A549 (cell line): ENCODE measurements around the gene LRRC72. TPM values are rescaled to one million over a fixed set of nuclear protein-coding genes. Genes with fewer than 3 reads are reported as not detected.
A peak's percentile ranks its signal among the peaks of the same experiment; 100 is the strongest.

Source experiments
- ATAC-seq, 2 experiments: fragments of 200-7000 bp in 1 of 2; fragments of >200 bp in 1 of 2; cut with Nextera tagmentation in 1 of 2; cut with Tn5 transposase in 1 of 2; 3 replicates each; pipeline versions ENCODE4 v1.8.0 to v1.9.1; 2018 to 2020; ENCODE audit warnings: mild to moderate bottlenecking in 1 of 2, moderate library complexity in 1 of 2
- CTCF ChIA-PET: fragments of 300-600 bp; sonication (Branson Sonifier 250); formaldehyde crosslinking; extraction: SDS; loops from one replicate; lab custom pipeline; 2021; ENCODE audit warnings: antibody characterized with exemption, inconsistent platforms; lab: Yijun Ruan, JAX
- POLR2A ChIA-PET: fragments of 350-600 bp; formaldehyde crosslinking; extraction: SDS; loops from one replicate; lab custom pipeline; 2021; ENCODE audit warnings: antibody characterized with exemption, inconsistent platforms; lab: Yijun Ruan, JAX
- DNase-seq, 2 experiments: peaks; one replicate each; pipeline versions ENCODE4 v3.0.0 to v3.0.0-alpha.2; 2011 to 2016; ENCODE audit warnings: low read depth in 1 of 2, low spot score in 1 of 2
- FAIRE-seq: peaks from 2 replicates; lab custom pipeline; 2011; peaks lifted over from hg19 to GRCh38; lab: Jason Lieb, UNC
- H3K27ac ChIP-seq, 2 experiments: fragments of >200 bp; sonication (Bioruptor Twin); formaldehyde crosslinking; 3 replicates each; pipeline ENCODE4 v1.5.1; 2016 to 2017
- H3K4me1 ChIP-seq: fragments of >200 bp; sonication (Bioruptor Twin); formaldehyde crosslinking; 3 replicates; pipeline ENCODE4 v1.6.1; 2016
- H3K4me2 ChIP-seq: fragments of >200 bp; sonication (Bioruptor Twin); formaldehyde crosslinking; 3 replicates; pipeline ENCODE4 v1.6.1; 2016
- H3K4me3 ChIP-seq: fragments of >200 bp; sonication (Bioruptor Twin); formaldehyde crosslinking; 3 replicates; pipeline ENCODE4 v1.5.1; 2016
- H3K9me3 ChIP-seq: fragments of >200 bp; sonication (Bioruptor Twin); formaldehyde crosslinking; 3 replicates; pipeline ENCODE4 v1.6.1; 2016
- BCL3 ChIP-seq: fragments of >200 bp; sonication (Bioruptor Twin); formaldehyde crosslinking; IDR thresholded peaks from 3 replicates; pipeline ENCODE4 v1.6.1; 2016
- E2F6 ChIP-seq: IDR thresholded peaks from 2 replicates; pipeline ENCODE4 v1.6.1; 2012; ENCODE audit warnings: low read depth, borderline replicate concordance
- EHMT2 ChIP-seq: fragments of 200-600 bp; sonication (generic); IDR thresholded peaks from 2 replicates; pipeline ENCODE4 v1.6.1; 2016; ENCODE audit warnings: antibody characterized with exemption, low read depth, mild to moderate bottlenecking, moderate library complexity
- ELK1 ChIP-seq: fragments of 150-350 bp; IDR thresholded peaks from 2 replicates; pipeline ENCODE4 v1.6.1; 2014; ENCODE audit warnings: low read depth, mild to moderate bottlenecking, low read length
- ESRRA ChIP-seq: fragments of 150-350 bp; IDR thresholded peaks from 2 replicates; pipeline ENCODE4 v1.6.1; 2014; ENCODE audit warnings: mild to moderate bottlenecking, low read length, borderline replicate concordance
- FOXS1 ChIP-seq: fragments of 250-450 bp; sonication (Bioruptor Pico); IDR thresholded peaks from 2 replicates; pipeline ENCODE4 v1.5.0; 2020; ENCODE audit warnings: mild to moderate bottlenecking, moderate library complexity
- GATA3 ChIP-seq: IDR thresholded peaks from 2 replicates; pipeline ENCODE4 v1.6.1; 2012; ENCODE audit warnings: borderline replicate concordance
- HDAC2 ChIP-seq: fragments of 200-600 bp; sonication (generic); IDR thresholded peaks from 2 replicates; pipeline ENCODE4 v1.6.1; 2016
- HOXB5 ChIP-seq: fragments of 250-450 bp; sonication (Bioruptor Pico); IDR thresholded peaks from 2 replicates; pipeline ENCODE4 v1.5.0; 2020; ENCODE audit warnings: mild to moderate bottlenecking, moderate library complexity
- JUNB ChIP-seq: fragments of >200 bp; sonication (Bioruptor Twin); formaldehyde crosslinking; IDR thresholded peaks from 2 replicates; pipeline ENCODE4 v1.6.1; 2016
- KDM1A ChIP-seq: fragments of 200-600 bp; sonication (generic); IDR thresholded peaks from 2 replicates; pipeline ENCODE4 v1.6.1; 2016; ENCODE audit warnings: low read depth, mild to moderate bottlenecking
- KDM5A ChIP-seq: fragments of 200-600 bp; sonication (generic); IDR thresholded peaks from 2 replicates; pipeline ENCODE4 v1.6.1; 2016; ENCODE audit warnings: antibody characterized with exemption, mild to moderate bottlenecking
- MAFK ChIP-seq: fragments of 450-650 bp; IDR thresholded peaks from 2 replicates; pipeline ENCODE4 v1.6.1; 2014; ENCODE audit not compliant: partially characterized antibody
- MYC ChIP-seq: IDR thresholded peaks from 2 replicates; pipeline ENCODE4 v1.6.1; 2012; ENCODE audit warnings: mild to moderate bottlenecking, inconsistent platforms, low read length, improper control_type of control experiment, borderline replicate concordance
- PBX3 ChIP-seq: IDR thresholded peaks from 2 replicates; pipeline ENCODE4 v1.6.1; 2012
- POLR2A ChIP-seq: IDR thresholded peaks from 2 replicates; pipeline ENCODE4 v1.6.1; 2012; ENCODE audit warnings: mild to moderate bottlenecking, low read length
- RFX5 ChIP-seq: fragments of 450-650 bp; IDR thresholded peaks from 2 replicates; pipeline ENCODE4 v1.7.1; 2014; ENCODE audit warnings: antibody characterized with exemption, mild to moderate bottlenecking, moderate library complexity
- SREBF2 ChIP-seq: fragments of 450-650 bp; IDR thresholded peaks from 2 replicates; pipeline ENCODE4 v1.6.1; 2014; ENCODE audit warnings: mild to moderate bottlenecking, moderate library complexity
- TFCP2L1 ChIP-seq: fragments of 250-450 bp; sonication (Bioruptor Pico); IDR thresholded peaks from 2 replicates; pipeline ENCODE4 v1.5.0; 2021; ENCODE audit warnings: mild to moderate bottlenecking
- ZNF302 ChIP-seq: fragments of 250-450 bp; sonication (Bioruptor Pico); IDR thresholded peaks from 2 replicates; pipeline ENCODE4 v1.9.0; 2021; ENCODE audit warnings: inconsistent platforms, mild to moderate bottlenecking, moderate library complexity
- WGBS: methylation state at CpG from one replicate; pipeline ENCODE4 v1.1.6; 2017; ENCODE audit errors: missing lambda C conversion rate; 5-methylcytosine and 5-hydroxymethylcytosine counted together
- polyA plus RNA-seq, 4 experiments: library from polyadenylated mRNA; depleted of rRNA in 3 of 4; stranded (reverse); fragments of >200 nt; fragmentation: RNase III in 1 of 4; extraction: RNeasy Plus Mini Kit Qiagen cat#74134 plus additional on column Dnase treatment in 1 of 4; gene quantifications; 2 replicates in 3 of 4; 3 replicates in 1 of 4; pipeline ENCODE4 v1.2.3, GENCODE V29; 2011 to 2017

The LRRC72 gene
- polyA plus RNA-seq, 2 of the 4 experiments (the other 2 are of a cell fraction), result not detected

- TF ChIP-seq TFCP2L1 (CRISPR knock-in tag) (no peak), ELK1 (no peak), JUNB (no peak), PBX3 (no peak), HDAC2 (no peak)
- no peak for DNase-seq
- Histone ChIP-seq H3K4me2 (peak overlapping the region; percentile 35; the same call in 2 of the 3 replicates), H3K4me3 (no peak overlapping the region), H3K4me1 (peaks cover 16% of the 10 kb centered on the region; the same call in 2 of the 3 replicates), H3K27ac (no peak overlapping the region), H3K9me3 (no peaks in the 10 kb centered on the region)
- ChIA-PET POLR2A (no interaction called here), CTCF (no interaction called here)
- peak; percentile 74 for FAIRE-seq
- WGBS, result 32% methylated on average over 3 of the region's 3 CpGs
- no peak for ATAC-seq
These were observed 34.0 kb upstream of the LRRC72 start for GRCh38 chr7:16492513-16493062.

- ChIA-PET CTCF (interaction anchor here (0.7 kb wide), 1 partner anchor 42 kb away, joined by 3 read pairs; no protein-coding TSS in a partner anchor), POLR2A (no interaction called here)
- H3K9me3 ChIP-seq, result no peaks in the 10 kb centered on the region
- no peak overlapping the region for H3K27ac ChIP-seq
- peaks cover 16% of the 10 kb centered on the region; the same call in 2 of the 3 replicates for H3K4me1 ChIP-seq
- TF ChIP-seq RFX5 (no peak), BCL3 (no peak), PBX3 (no peak), GATA3 (no peak), SREBF2 (no peak)
- FAIRE-seq (no peak), ATAC-seq (no peak), DNase-seq (no peak)
- H3K4me2 ChIP-seq, result no peak overlapping the region; the same call in 2 of the 3 replicates
- no peak overlapping the region for H3K4me3 ChIP-seq
- 71% methylated on average over 2 of the region's 2 CpGs for WGBS
These were observed 33.4 kb upstream of the LRRC72 start for GRCh38 chr7:16493266-16493665.

GRCh38 chr7:16494551-16494950 lies 32.1 kb upstream of the LRRC72 start:
- DNase-seq (no peak), FAIRE-seq (no peak), ATAC-seq (no peak)
- WGBS, result 77% methylated on average over 2 of the region's 2 CpGs
- H3K4me2 ChIP-seq, result no peak overlapping the region; the same call in 2 of the 3 replicates
- no peaks in the 10 kb centered on the region for H3K9me3 ChIP-seq
- no peak overlapping the region for H3K4me3 ChIP-seq
- no peak overlapping the region for H3K27ac ChIP-seq
- CTCF ChIA-PET, result no interaction called here
- TF ChIP-seq MAFK (no peak), KDM1A (no peak), E2F6 (no peak), MYC (no peak), KDM5A (no peak), EHMT2 (no peak), TFCP2L1 (CRISPR knock-in tag) (no peak), ZNF302 (CRISPR knock-in tag) (no peak), BCL3 (no peak), FOXS1 (CRISPR knock-in tag) (no peak), POLR2A (no peak), ESRRA (no peak), HDAC2 (no peak), HOXB5 (CRISPR knock-in tag) (no peak), PBX3 (no peak)
- H3K4me1 ChIP-seq, result peaks cover 16% of the 10 kb centered on the region; the same call in 2 of the 3 replicates
- POLR2A ChIA-PET, result no interaction called here
